ENCODE measurements around the gene BCL7B. TPM values are rescaled to one million over a fixed set of nuclear protein-coding genes. Genes with fewer than 3 reads are reported as not detected.
A peak's percentile ranks its signal among the peaks of the same experiment; 100 is the strongest.

The BCL7B gene
- total and polyA plus RNA-seq, 2 of the 4 experiments (the other 2 are of a cell fraction), result 7.2 to 51.3 TPM

GRCh38 chr7:73597978-73598782 lies 40.7 kb upstream of the BCL7B start:
- ATAC-seq (ENCODE audit: low read depth) (no peak), DNase-seq (no peak)
- Histone ChIP-seq H3K4me2 (ENCODE audit: low read depth, low read length) (no peak overlapping the region), H4K5ac (ENCODE audit: low read depth, low read length) (no peak overlapping the region), H2BK15ac (ENCODE audit: low read depth, low read length) (no peak overlapping the region), H3K14ac (replicated peaks; ENCODE audit: low read depth, low read length) (no peak overlapping the region), H3K79me1 (ENCODE audit: low read depth in 1 of 2, low read length in 2 of 2) (no peaks in the 10 kb centered on the region), H3K56ac (ENCODE audit: extremely low read depth, insufficient read depth, low read length) (no peak overlapping the region), H3K36me3 (ENCODE audit: control insufficient read depth, insufficient read depth, low read length) (no peaks in the 10 kb centered on the region), H2AK5ac (ENCODE audit: low read depth, low read length) (no peak overlapping the region), H4K20me1 (ENCODE audit: insufficient read depth, low read length) (no peaks in the 10 kb centered on the region), H4K91ac (ENCODE audit: insufficient read depth, low read depth, low read length) (no peak overlapping the region), H2BK120ac (ENCODE audit: low read depth, low read length) (no peak overlapping the region), H2BK20ac (ENCODE audit: low read depth, low read length) (no peak overlapping the region), H3K27ac (ENCODE audit: insufficient read depth, low read length) (no peak overlapping the region), H3K4me1 (ENCODE audit: control insufficient read depth, insufficient read depth, low read length) (no peaks in the 10 kb centered on the region), H2AFZ (replicated peaks; ENCODE audit: low read length, poor library complexity) (no peak overlapping the region), H3K23ac (ENCODE audit: low read depth, low read length) (no peak overlapping the region), H3K4ac (ENCODE audit: low read depth, low read length) (no peak overlapping the region), H3K27me3 (ENCODE audit: control insufficient read depth, insufficient read depth, low read length) (peaks cover 32% of the 10 kb centered on the region), H3K9me1 (ENCODE audit: insufficient read depth, low read length) (no peaks in the 10 kb centered on the region), H3K4me3 (ENCODE audit: insufficient read depth, low read depth, low read length) (no peak overlapping the region), H3K18ac (ENCODE audit: low read depth, low read length) (no peak overlapping the region), H3K9ac (ENCODE audit: low read depth, low read length) (no peak overlapping the region), H4K8ac (ENCODE audit: low read depth in 2 of 2, low read length in 2 of 2) (no peak overlapping the region), H2BK5ac (ENCODE audit: low read depth, low read length, poor library complexity, severe bottlenecking) (peak overlapping the region; percentile 47), H2AK9ac (replicated peaks; ENCODE audit: low read depth, low read length, poor library complexity) (no peak overlapping the region), H3K9me3 (ENCODE audit: control insufficient read depth, insufficient read depth, low read length) (no peaks in the 10 kb centered on the region)
- no peak for TF ChIP-seq RAD21 (IDR thresholded peaks at IDR 0.05; ENCODE audit: low read length)
- TF ChIP-seq CEBPB (IDR thresholded peaks at IDR 0.05; ENCODE audit: low read depth, low read length), result no peak
- TF ChIP-seq CTCF (conservative IDR thresholded peaks at IDR 0.05; ENCODE audit: low read depth, low read length), result no peak
- no peak for TF ChIP-seq RCOR1 (IDR thresholded peaks at IDR 0.05; ENCODE audit: insufficient replicate concordance, low read length)
- no peak for TF ChIP-seq NFE2L2 (IDR thresholded peaks at IDR 0.05; ENCODE audit: low read depth, low read length)
- no peak for TF ChIP-seq MAZ (IDR thresholded peaks at IDR 0.05; ENCODE audit: borderline replicate concordance, low read depth, low read length)
- no peak for TF ChIP-seq FOS (IDR thresholded peaks at IDR 0.05; ENCODE audit: low read depth, low read length)
- no peak for TF ChIP-seq USF2 (IDR thresholded peaks at IDR 0.05; ENCODE audit: low read depth, low read length)
- no peak for TF ChIP-seq MXI1 (IDR thresholded peaks at IDR 0.05; ENCODE audit: borderline replicate concordance, low read depth, low read length)
- TF ChIP-seq POLR2A (IDR thresholded peaks at IDR 0.05; ENCODE audit: low read depth, low read length), result no peak
- no peak for TF ChIP-seq RFX5 (IDR thresholded peaks at IDR 0.05; ENCODE audit: low read depth, low read length)
- dilution Hi-C loops (cut with HindIII; ENCODE audit: low sequenced_read_pairs, unreplicated experiment), result no loop called here
- BruUV-seq (replicated peaks), result no TSS peak
- ChIA-PET CTCF (interaction anchor here (0.6 kb wide), 1 partner anchor 9 kb away, joined by 3 read pairs; no protein-coding TSS in a partner anchor), POLR2A (ENCODE audit: unreplicated experiment) (no interaction called here)
- intact Hi-C loops (cut with micrococcal nuclease), result no loop called here
- in situ Hi-C loops (cut with MboI; ENCODE audit: low sequenced_read_pairs), result no loop called here
- WGBS, 2 experiments (ENCODE audit: extremely low coverage in 2 of 2, insufficient read length in 1 of 2), result 58 to 100% methylated on average over 1 of the region's 5 CpGs
